Anterior cingulate cortex (tissue), 58 donors: ENCODE data around the gene ZNF536.
A peak's percentile ranks its signal among the peaks of the same experiment; 100 is the strongest.

Experiments
- DNase-seq, 58 donors: peaks; one replicate each; lab custom pipeline; 2025; lab: John Stamatoyannopoulos, UW

Gene ZNF536

DNA sequence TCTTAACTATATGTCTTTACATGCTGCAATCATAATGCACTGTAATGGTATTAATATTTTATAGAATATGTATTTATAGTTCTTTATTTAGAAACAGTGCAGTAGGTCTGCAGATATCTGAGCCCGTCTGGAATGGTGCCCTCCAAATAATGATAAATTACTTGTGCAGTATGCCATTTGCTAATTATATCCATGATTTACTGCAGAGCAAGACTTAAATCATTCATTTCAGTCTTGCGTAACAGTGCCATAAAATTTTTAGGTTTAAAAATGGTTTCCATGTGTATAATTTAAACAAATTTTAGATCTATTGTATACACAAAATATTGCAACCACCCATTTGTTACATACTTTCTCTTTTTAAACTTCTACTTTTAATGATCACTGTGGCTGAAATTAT lies 175.1 kb downstream of the ZNF536 start:
- no peak for DNase-seq

DNA sequence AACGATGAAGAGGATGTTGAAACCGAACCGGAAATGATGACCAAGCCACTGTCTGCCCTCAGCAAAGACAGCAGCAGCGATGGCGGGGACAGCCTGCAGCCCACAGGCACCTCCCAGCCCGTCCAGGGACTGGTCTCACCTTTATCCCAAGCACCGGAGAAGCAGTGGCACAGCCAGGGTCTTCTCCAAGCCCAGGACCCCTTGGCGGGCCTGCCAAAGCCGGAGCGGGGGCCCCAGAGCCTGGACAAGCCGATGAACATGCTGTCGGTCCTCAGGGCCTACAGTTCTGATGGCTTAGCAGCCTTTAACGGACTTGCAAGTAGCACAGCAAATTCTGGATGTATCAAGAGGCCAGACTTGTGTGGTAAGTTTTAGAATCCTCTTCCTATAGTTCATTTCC lies 177.0 kb downstream of the ZNF536 start:
- DNase-seq = no peak

DNA sequence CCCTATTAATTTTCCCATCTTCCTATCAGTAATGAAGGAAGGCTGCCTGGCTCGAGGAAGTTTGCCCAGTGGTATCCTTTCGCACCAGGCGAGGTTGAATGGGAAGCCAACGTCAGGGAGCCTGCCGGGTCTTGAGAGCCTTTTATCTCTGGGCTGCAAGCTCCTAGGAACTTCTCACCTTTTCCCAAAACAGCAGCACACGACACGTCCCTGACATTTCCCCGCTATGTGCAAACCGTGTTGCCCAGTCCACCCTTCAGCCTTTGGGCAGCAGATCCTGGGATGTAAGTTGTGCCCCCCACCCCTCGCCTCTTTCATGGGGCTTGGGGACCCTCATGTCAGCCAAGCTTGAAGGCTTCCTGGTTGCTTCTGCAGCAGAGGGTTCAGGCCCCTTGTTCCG lies 179.1 kb downstream of the ZNF536 start:
- no peak for DNase-seq

- DNase-seq = no peak
Observed at GRCh38 chr19:30552593-30552992, 180.4 kb downstream of the ZNF536 start.

GRCh38 chr19:30555075-30555790 lies 183.0 kb downstream of the ZNF536 start:
- no peak for DNase-seq

DNA sequence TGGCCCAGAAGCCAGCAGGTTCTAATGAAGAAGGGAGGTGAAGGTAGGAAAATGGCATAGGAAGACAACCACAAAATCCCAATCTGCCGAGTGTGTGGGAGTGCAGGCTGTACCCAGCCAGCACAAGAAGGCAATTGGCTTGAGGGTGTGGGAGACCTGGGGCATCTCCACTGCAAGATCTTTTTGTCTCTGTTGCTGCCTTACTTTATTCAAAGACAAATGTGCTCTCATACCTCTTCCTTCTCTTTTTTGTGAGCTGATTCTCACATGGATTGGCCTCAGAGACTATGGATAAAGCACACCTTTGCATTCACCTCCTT lies 183.6 kb downstream of the ZNF536 start:
- DNase-seq = no peak

DNA sequence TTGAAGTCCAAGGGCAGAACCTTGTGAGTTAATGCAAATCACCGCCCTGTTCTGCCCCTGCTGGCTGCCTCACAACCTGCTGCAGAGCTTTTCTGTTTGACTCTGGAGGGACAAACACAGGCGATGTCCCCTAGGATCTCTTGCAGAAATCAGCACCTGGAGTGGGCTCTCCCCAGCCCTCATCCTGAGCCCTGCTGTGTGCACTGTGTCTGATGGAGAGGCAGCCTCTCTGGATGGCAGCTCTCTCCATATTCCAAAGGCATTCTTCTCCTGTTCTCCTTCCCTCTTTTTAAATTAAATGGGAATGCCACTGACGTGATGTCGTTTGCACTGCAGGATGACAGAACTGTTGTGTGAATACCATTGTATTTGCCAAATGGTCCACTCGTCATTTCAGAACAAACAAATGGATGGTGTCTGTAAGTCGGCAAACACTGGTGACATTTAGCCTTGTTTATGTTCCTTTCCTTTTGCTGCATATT lies 184.1 kb downstream of the ZNF536 start:
- DNase-seq = peak in 27 of 58 donors; percentile 6 to 81 (median 44)

- no peak for DNase-seq
Observed at GRCh38 chr19:30557212-30557611, 185.0 kb downstream of the ZNF536 start.

GRCh38 chr19:30557927-30558557 lies 185.9 kb downstream of the ZNF536 start:
- DNase-seq = no peak

DNA sequence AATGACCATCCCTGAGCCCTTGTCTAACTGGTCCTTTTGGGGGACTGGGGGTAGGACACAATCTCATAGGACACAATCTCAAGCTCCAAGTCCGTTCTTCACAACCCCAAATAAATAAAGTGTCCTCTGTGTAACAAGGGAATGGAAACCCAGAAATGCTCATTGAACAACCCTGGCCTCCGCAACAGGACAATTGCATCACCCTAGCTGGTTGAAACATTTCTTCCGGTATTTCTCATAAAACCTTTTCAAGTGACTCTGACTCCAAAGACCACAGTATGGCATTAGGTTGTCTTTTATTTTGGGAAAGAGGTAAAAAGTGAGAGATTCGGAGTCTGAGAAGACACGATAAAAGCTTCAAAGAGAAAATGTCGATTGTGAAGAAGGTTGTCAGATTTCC lies 186.6 kb downstream of the ZNF536 start:
- no peak for DNase-seq

- DNase-seq = no peak
Observed at GRCh38 chr19:30559446-30559845, 187.3 kb downstream of the ZNF536 start.

DNA sequence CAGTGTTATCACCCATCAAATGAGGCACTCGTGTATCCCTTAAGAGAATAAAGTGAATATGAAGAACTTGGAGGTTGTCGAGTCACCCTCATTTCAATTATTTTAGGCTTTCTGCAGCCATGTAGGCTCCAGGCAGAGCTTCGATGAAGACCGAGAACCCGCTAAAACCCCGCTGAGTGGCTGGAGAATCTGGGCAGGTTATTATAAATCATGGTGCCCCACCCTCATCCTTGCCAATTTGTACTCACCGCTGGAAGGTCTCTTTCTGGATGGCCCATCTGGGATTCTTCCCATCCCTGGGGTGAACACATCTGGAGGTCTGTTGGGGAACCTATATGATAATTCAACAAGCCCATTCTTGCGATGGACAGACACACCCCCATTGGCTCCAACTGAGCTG lies 190.8 kb downstream of the ZNF536 start:
- DNase-seq = no peak

GRCh38 chr19:30563691-30564090 lies 191.5 kb downstream of the ZNF536 start:
- DNase-seq = no peak

GRCh38 chr19:30564551-30565011 lies 192.4 kb downstream of the ZNF536 start:
- peak in 23 of 58 donors; percentile 2 to 76 (median 39) for DNase-seq

- DNase-seq = no peak
Observed at GRCh38 chr19:30565636-30566035, 193.5 kb downstream of the ZNF536 start.

GRCh38 chr19:30566681-30567420 lies 194.7 kb downstream of the ZNF536 start:
- DNase-seq = no peak

GRCh38 chr19:30567536-30568232 lies 195.5 kb downstream of the ZNF536 start:
- no peak for DNase-seq

DNA sequence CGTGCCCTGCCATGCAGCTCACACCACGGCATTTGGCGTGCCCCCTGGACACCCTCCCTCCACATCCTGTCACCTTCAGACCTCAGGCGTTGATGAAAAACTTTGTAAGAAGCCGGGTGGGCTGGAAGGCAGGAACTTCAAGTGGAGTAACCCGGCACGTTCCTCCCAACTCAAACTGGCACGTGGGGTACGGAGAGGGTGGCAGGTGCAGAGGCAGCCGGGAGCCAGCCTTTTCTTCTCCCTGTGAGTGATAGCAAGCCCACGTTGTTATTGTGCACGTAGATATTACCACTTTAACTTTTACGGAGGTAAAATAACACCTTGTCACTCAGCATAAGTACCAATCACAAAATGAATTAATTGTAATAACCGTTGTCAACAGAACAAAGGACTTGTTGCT lies 198.0 kb downstream of the ZNF536 start:
- no peak for DNase-seq

DNA sequence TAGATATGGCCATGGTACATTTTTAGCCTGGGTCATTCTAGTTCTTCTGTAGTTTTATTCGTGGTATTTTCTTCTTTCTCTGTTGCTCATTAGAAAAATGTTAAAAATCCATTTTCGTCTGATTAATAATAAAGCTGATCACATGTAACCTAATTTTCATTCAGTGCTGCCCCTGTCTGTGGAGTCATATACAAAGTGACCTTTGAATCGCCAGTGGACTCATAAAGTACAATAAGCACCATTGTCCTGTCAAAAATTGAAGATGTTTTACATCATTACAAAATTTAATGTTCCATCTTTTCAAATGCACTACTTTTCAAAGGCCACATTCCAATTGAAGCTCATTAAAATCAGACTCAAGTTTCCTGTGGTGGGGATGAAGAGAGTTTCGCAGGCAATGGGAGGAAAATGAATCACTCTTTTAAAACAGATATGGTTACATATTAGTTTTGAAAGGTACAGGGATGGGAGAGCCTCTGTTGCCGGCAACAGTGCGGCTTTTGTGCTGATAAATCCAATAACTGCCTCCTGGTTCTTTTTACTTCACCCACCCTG lies 205.4 kb downstream of the ZNF536 start:
- DNase-seq = no peak

DNA sequence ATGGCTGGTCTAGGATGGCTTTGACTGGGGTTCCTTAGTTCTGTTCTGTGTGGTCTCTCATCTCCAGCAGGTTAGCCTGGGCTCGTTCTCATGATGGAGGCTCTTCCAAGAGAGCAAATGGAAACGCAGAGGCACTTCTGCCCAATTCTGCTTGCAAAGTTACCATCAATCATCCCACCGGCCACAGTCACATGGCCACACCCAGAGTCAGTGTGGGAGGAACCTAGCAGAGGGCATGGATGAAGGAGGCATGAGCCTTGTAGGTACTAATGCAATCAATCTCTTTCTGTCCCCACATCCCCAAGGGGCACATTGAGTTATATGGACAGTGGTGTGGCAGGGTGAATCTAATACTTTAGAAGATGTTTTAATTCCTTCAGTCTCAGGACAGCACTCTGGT lies 207.2 kb downstream of the ZNF536 start:
- no peak for DNase-seq

- DNase-seq = peak in 7 of 58 donors; percentile 8 to 20 (median 11)
Observed at GRCh38 chr19:30580673-30581072, 208.5 kb downstream of the ZNF536 start.
